Measurements from ENCODE around the gene THBS4.

THBS4 gene

GRCh38 chr5:80122579-80122978 is 87.4 kb downstream of the THBS4 start:
- DNase-seq = no peak

- no peak for DNase-seq
Measured at GRCh38 chr5:80124121-80124918, 89.2 kb downstream of the THBS4 start.

GRCh38 chr5:80125022-80125961 is 90.1 kb downstream of the THBS4 start:
- no peak for DNase-seq

GRCh38 chr5:80125962-80126480 is 90.9 kb downstream of the THBS4 start:
- no peak for DNase-seq

DNA sequence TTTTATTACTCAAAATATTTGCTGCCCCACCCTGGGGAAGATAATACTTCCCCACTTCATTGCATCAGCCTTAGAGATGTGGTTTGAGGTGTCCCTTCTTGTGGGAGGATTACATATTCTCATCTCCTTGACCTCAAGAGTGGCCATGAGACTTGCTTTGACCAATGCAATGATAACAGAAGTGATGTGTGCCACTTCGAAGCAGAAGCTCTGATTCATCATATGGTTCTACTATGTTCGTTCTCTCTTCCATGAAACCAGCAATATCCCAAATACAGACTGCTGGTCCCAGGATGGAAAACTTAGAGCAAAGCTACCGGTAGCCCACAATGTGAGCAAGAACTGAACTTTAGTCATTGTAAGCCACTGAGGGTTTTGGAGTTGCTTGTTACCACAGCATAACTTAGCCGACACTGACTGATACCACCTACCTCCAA is 92.0 kb downstream of the THBS4 start:
- no peak for DNase-seq

GRCh38 chr5:80128141-80128540 is 93.0 kb downstream of the THBS4 start:
- DNase-seq = peak; percentile 41

DNA sequence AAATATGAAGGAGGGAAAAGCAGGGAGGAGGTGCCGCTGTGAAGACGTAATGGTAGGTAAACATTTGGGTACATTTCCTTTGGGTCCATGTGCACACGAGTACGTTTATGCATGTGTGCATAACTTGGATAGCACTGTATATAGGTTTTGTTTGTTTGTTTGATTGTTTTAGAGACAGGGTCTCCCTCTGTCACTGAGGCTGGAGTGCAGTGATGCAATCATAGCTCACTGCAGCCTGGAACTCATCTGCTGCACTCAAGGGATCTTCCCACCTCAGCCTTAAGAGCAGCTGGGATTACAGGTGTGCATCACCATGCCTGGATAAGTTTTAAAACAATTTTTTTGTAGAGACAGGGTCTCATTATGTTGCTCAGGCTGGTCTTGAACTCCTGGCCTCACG is 94.0 kb downstream of the THBS4 start:
- no peak for DNase-seq
